Esophagus squamous epithelium (tissue), 4 donors: ENCODE measurements around the gene FAM168A.

Source experiments
- CTCF ChIP-seq, 6 experiments: fragments of 450-650 bp in 4 of 6; fragments of 200-600 bp in 2 of 6; sonication (generic) in 2 of 6; IDR thresholded peaks; one replicate each; pipeline ENCODE4 v1.5.1; 2016 to 2019; ENCODE audit warnings: antibody characterized with exemption in 6 of 6, mild to moderate bottlenecking in 4 of 6, moderate library complexity in 4 of 6
- POLR2A ChIP-seq, 4 donors: fragments of 450-650 bp; IDR thresholded peaks; one replicate each; pipeline ENCODE4 v1.6.1; 2017; ENCODE audit warnings: antibody characterized with exemption in 4 of 4, mild to moderate bottlenecking in 4 of 4, moderate library complexity in 3 of 4

- TF ChIP-seq CTCF (IDR thresholded peaks at IDR 0.05) (no peak), POLR2A (IDR thresholded peaks at IDR 0.05) (no peak)
Measured at GRCh38 chr11:73537969-73538368, 59.9 kb downstream of the FAM168A start.
